HG03354 (cell line): ENCODE data around the gene SPRTN.
A peak's percentile ranks its signal among the peaks of the same experiment; 100 is the strongest.

Experiments
- ATAC-seq: cut with Tn5 transposase; IDR thresholded peaks from one replicate; pipeline ENCODE4 v1.9.1; 2021; ENCODE audit warnings: mild to moderate bottlenecking; ENCODE audit not compliant: unreplicated experiment, poor library complexity, severe bottlenecking

The SPRTN gene

DNA sequence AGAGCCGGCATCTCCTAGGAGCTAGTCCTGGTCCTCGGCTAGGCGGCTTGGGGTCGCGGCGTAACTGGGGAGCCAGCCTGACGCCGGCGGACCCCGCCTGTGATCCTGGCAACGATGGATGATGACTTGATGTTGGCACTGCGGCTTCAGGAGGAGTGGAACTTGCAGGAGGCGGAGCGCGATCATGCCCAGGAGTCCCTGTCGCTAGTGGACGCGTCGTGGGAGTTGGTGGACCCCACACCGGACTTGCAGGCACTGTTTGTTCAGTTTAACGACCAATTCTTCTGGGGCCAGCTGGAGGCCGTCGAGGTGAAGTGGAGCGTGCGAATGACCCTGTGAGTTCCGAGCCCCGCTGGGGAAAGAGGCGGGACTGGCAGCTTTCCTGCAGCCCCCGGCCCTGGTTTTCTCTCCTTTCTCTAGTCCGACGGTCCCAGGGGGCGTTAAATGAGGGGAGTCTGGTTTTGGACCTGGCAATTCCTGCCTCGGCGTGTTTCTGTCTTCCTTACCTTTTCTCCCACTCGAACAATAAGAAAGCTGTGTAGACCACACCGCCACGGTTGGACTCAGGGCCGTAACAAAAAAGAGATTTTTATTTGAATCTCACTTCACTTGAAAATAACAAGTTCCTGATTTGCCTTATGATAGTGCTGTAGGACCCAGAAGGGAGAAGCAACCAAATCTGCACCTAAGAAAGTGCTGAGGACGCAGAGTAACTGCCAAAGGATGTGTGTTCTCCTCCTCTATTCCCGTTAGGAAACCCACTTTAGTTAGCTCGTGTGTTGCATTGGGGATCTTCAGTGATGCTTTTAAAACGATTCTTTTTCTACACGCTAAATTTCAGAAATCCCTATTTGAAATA, at the start of gene SPRTN:
TSS of gene SPRTN (plus strand) at position 24 of the 859 bp plus-strand sequence. CDS start at position 115, 91 bp downstream.
- ATAC-seq = peak; percentile 9

- no peak for ATAC-seq
Observed at GRCh38 chr1:231295938-231296337, 42.2 kb upstream of the SPRTN start.

DNA sequence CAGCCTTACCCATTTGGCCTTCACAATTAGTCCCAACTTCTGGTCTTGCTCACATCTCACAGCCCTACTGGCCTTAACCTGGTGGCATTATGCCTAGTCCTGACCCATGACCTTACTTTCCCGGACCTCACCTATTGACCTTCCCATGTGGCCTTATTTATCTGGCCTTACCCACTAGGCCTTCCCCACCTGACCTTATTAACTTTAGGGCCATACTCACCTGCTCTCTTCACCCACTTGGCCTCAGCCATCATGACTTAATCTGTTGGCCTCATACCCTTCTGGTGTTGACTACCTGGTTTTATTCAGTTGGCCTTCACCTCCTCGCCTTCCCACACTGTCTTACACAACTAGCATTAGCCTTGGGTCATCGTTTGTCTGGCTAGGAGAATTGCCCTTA, 36.1 kb upstream of the SPRTN start:
- no peak for ATAC-seq

DNA sequence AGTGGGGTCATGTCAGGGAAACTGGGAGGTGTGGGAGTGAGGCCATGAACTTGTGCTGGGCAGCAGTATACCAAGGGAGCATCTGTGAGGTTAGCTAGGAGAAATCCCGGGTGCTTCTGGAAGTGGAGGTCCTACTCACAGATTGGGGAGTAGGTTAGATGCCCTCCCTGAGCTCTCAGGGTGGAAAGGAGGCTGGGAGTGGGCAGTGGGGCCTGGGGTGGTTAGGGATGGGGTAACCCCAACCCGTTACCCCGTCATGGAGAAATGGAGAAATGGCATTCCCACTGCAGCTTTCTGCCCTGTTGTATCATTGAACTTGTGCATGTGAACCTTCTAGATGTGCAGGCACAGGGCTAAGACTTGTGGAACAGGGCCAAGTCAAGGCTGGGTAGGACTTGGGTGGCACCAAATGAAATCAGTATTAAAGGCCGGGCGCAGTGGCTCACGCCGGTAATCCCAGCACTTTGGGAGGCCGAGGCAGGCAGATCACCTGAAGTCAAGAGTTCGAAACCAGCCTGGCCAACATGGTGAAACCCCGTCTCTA, 27.6 kb upstream of the SPRTN start:
- ATAC-seq = no peak

DNA sequence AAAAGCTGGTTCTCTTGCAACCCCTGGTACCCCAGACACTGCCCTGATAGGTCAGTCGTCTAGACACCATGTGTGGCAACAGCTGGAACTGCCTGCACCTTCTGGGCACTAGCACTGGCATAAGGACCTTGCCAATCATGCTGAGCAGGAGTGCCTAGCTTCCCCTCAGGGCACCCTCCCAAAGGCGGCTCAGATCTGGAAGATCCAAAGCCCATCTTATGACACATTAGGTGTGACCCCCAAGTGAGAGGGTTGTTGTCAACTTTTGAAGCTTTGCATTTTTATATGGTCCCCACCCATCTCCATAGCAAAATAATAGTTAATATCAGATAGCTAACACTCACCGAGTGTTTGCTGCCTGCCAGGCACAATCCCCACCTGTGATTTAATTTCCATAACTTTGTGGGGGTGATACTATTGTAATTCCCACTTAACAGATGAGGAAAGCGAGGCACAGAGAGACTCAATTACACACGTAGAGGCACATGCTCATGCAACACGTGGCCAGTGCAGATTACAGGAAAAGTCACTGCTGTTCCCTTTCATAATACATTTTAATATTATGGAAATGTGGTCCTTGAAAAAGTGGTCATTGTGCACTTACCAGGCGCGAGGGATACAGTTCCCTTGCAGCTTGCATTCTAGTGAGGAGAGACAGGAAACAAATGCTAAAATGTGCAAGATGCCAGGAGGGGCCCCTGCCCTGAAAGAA, 26.2 kb upstream of the SPRTN start:
- no peak for ATAC-seq

- no peak for ATAC-seq
Observed at GRCh38 chr1:231312432-231312788, 25.7 kb upstream of the SPRTN start.

- ATAC-seq = no peak
Observed at GRCh38 chr1:231313661-231314060, 24.4 kb upstream of the SPRTN start.

DNA sequence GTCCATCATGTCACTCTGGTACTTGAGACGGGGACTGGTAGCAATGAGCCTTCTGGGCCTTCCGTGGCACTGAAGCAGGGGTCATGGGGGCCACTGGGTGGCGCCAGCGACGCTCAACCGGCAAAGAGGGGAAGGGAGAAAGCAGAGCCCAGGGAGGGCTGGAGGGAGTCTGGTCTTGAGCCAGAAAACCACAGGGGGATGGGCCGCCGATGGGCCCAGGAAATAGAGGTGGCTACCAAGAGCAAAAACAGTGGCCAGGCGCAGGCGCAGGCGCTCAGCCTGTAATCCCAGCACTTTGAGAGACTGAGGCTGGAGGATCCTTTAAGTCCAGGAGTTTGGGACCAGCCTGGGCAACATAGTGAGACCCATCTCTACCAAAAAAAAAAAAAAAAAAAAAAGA, 22.2 kb upstream of the SPRTN start:
- peak; percentile 74 for ATAC-seq

GRCh38 chr1:231317306-231318014, 20.6 kb upstream of the SPRTN start:
- no peak for ATAC-seq

DNA sequence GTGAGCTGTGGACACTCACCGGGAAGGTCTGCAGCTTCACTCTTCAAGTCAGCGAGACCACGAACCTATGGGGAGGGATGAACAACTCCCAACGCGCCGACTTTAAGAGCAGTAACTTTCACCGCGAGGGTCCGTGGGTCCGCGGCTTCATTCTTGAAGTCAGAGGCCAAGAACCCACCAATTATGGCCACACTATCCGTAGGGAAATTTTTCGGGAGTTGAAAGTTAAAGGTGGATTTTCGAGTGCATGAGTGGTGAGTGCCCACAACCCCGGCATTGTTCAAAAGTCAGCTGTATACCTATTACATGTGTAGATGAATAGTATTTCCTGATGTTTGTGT, 20.1 kb upstream of the SPRTN start:
- ATAC-seq = no peak

GRCh38 chr1:231318568-231318967, 19.5 kb upstream of the SPRTN start:
- ATAC-seq = no peak

DNA sequence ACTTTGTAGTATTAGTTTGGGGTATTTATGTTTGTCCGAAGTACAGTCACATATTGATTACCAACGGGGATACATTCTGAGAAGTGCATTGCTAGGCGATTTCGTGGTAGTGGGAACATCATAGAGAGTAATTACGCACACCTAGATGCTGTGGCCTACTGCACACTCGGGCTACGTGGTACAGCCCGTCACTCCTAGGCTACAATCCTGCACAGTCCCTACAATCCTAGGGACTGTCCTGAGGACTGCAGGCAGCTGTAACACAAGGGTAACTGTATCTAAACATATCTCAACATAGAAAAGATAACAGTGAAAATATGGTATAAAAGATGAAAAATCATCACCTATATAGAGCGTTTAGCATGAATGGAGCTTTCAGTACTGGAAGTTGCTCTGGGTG, 19.0 kb upstream of the SPRTN start:
- ATAC-seq = no peak

DNA sequence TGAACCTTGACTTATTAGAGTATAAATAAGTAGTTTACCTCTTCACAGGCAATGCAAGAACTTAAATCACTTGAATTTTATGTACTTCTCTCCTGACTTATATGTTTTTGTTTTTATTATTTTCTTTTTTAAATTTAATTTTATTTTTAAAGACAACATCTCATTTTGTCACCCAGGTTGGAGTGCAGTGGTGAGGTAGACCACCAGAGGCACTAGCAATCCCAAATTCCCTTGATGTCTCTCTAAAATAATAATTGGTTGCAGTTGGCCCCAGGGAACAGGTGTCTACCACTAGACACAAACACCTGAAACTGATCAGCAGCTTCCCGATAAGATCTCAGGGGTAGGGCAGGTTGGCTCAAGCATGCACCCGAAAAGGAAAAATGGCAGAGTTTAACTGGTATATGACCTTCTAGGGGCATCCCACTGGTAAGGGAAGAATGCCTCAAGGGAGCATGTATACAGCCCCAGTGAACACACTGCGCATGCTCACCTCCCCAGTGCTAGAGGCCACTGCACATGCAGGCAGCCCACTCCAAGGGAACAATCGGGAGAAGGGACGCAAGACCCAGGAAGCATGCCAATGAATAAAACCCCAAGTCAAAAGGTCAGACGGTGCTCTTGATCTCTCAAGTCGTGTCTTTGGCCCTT, 15.1 kb upstream of the SPRTN start:
- no peak for ATAC-seq

DNA sequence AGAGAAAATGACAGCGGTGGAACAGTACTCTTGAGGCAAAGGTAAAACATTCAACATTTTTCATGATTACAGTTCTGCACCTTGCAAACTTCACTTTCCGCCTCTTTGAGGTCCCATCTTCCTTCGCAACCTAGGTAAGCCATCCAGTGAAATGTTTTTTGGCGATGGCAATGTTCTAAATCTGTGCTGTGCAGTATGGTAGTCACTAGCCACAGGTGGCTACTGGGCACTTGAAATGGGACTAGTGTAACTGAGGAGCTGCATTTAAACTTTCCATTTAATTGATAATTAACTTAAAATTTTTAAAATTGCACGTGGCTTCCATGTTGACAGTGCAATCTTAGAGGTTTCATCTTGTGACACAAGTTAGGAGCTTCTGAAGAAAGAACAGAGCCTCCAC, 13.4 kb upstream of the SPRTN start:
- ATAC-seq = no peak

- ATAC-seq = no peak
Observed at GRCh38 chr1:231326248-231326647, 11.8 kb upstream of the SPRTN start.

GRCh38 chr1:231327617-231328016, 10.5 kb upstream of the SPRTN start:
- no peak for ATAC-seq

- ATAC-seq = no peak
Observed at GRCh38 chr1:231329483-231329882, 8.6 kb upstream of the SPRTN start.

DNA sequence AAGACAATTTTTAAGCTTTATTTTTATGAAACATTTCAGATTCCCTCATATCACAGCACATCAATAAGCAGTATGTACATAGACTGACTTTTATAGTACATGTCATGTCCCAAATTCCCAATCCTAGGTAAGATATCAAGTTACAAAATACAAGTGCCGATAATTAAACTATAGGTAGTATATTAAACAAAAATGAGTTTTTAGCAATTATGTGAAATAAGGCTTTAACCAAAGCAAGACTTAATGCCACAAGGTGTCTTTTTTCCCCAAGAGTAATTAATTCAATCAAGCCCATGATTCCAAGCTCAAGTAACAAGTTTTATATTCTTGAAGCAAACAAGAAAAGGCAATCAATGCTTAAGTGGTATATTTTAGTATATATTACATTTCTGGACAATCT, 5.3 kb upstream of the SPRTN start:
- no peak for ATAC-seq

DNA sequence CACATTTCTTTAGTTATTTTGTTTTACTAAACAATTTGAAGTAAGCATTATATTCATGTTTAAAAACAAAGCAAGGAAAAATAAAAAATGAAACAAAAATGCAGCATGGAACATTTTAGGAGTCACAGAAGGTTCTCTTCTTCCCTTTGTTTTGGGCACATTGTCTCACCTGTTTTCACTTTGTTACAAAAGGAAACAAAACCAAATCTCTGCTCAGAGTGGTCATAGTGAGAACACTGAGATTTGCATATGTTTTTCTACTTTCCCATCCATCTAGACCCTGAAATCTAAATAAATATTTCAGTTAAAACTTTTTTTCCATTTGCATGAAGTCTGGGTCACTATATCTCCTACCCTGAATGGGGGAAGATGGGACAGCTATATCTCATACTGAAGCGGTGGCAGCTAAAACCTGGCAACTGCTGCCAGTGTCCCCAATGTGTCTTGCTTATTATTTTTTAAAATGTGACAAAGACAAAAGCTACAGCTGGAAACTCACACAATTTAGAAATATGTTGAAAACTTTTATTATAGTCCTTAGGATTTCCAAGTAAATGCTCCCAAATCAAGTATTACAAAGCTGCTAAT, 3.9 kb upstream of the SPRTN start:
- ATAC-seq = peak; percentile 24

DNA sequence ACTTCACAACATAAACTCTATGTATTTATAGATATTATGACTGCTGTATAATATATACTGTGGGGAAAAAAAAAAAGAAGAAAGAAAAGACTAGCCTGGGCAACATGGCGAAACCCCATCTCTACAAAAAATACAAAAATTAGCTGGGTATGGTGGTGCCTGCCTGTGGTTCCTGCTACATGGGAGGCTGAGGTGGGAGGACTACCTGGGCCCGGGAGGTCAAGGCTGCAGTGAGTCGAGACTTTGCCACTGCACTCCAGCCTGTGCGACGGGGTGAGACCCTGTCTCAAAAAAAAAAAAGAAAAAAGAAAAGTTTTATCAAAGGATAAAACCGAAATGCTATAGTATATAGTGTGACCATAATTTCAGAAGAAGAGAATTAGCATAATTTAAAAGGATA, 3.1 kb upstream of the SPRTN start:
- ATAC-seq = no peak
